ENCODE measurements around the gene GM2A.

GM2A gene

GRCh38 chr5:151252762-151253604, at the start of gene GM2A:
TSS of gene GM2A (plus strand) at chr5:151253185. CDS start at chr5:151253217, 32 bp downstream.
- DNase-seq: peak; percentile 100

- DNase-seq: no peak
Measured at GRCh38 chr5:151204051-151204450, 48.9 kb upstream of the GM2A start.

- DNase-seq: no peak
Measured at GRCh38 chr5:151205411-151205810, 47.6 kb upstream of the GM2A start.

- DNase-seq: peak; percentile 53
Measured at GRCh38 chr5:151208481-151208914, 44.5 kb upstream of the GM2A start.

- no peak for DNase-seq
Measured at GRCh38 chr5:151212406-151212798, 40.6 kb upstream of the GM2A start.

GRCh38 chr5:151213803-151214613, 39.0 kb upstream of the GM2A start:
- DNase-seq: peak; percentile 99

- peak; percentile 74 for DNase-seq
Measured at GRCh38 chr5:151214614-151215545, 38.1 kb upstream of the GM2A start.

GRCh38 chr5:151215546-151215880, 37.5 kb upstream of the GM2A start:
- no peak for DNase-seq

GRCh38 chr5:151216781-151217180, 36.2 kb upstream of the GM2A start:
- no peak for DNase-seq

- no peak for DNase-seq
Measured at GRCh38 chr5:151218177-151218576, 34.8 kb upstream of the GM2A start.

- no peak for DNase-seq
Measured at GRCh38 chr5:151219138-151219537, 33.8 kb upstream of the GM2A start.

- DNase-seq: peak; percentile 43
Measured at GRCh38 chr5:151219789-151220188, 33.2 kb upstream of the GM2A start.

- peak; percentile 50 for DNase-seq
Measured at GRCh38 chr5:151221574-151221973, 31.4 kb upstream of the GM2A start.

GRCh38 chr5:151222054-151222789, 30.8 kb upstream of the GM2A start:
- peak; percentile 13 for DNase-seq

GRCh38 chr5:151222790-151223446, 30.1 kb upstream of the GM2A start:
- peak; percentile 90 for DNase-seq

GRCh38 chr5:151223447-151224264, 29.3 kb upstream of the GM2A start, which contains the start of gene CCDC69:
TSS of gene CCDC69 (minus strand) at chr5:151224092. CDS start at chr5:151223970, 122 bp downstream.
- peak; percentile 82 for DNase-seq

- peak; percentile 56 for DNase-seq
Measured at GRCh38 chr5:151224372-151224771, 28.6 kb upstream of the GM2A start.

- peak; percentile 28 for DNase-seq
Measured at GRCh38 chr5:151225071-151225470, 27.9 kb upstream of the GM2A start.

GRCh38 chr5:151225475-151225874, 27.5 kb upstream of the GM2A start:
- DNase-seq: no peak

- no peak for DNase-seq
Measured at GRCh38 chr5:151227918-151228447, 25.0 kb upstream of the GM2A start.
